ENCODE measurements around the gene CCS. TPM values are rescaled to one million over a fixed set of nuclear protein-coding genes. Genes with fewer than 3 reads are reported as not detected.
"Not testable (repeated sequence)": the region's sequence is repeated elsewhere in the genome, so short reads cannot be mapped to it uniquely, and the experiment has no call there.

Gene CCS, protein sequence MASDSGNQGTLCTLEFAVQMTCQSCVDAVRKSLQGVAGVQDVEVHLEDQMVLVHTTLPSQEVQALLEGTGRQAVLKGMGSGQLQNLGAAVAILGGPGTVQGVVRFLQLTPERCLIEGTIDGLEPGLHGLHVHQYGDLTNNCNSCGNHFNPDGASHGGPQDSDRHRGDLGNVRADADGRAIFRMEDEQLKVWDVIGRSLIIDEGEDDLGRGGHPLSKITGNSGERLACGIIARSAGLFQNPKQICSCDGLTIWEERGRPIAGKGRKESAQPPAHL
- 27.7 TPM for total RNA-seq

DNA sequence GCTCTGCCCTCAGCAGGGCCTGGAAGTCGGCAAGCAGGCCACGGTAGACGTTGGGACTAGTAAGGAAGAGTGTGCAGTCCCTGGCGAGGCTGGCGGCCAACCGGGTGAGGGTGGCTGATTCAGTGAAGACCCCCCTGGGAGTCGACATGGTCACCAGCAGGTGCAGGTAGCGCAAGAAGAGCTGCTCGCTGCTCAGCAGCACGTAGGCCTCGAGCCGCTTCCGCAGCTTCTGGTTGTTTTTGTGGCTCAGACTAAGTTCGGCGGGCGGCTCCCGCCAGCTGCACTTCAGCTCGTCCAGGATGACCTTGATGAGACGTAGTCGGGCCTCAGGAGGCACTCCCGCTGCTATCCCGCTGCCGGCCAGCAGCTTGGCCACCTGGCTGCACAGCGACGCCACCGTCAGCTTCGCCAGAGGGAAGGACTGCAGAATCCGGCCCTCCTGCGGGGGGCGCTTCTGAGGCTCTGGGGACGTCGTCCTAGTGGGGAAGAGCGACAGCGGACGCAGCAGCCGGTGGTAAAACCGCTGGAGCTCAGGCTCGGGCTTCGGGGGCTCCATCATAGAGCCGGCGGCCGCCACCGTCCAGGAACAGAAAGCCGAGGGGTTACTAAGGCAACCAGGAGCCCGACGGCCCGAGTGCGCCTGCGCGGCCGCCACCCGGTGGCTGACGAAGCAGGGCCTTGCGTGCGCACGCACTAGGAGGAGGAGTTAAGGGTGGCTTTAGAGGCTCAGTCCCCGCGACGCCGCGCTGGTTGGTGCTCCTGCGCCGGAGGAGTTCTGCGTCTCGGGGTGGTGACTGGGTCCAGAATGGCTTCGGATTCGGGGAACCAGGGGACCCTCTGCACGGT is at the start of gene CCS, which contains the start of gene CCDC87:
Gene CCS (plus strand): TSS at position 729 of the 846 bp plus-strand sequence. CDS start 77 bp downstream, at position 806.
Gene CCDC87 (minus strand): TSS at position 607 of the 846 bp plus-strand sequence. CDS start 48 bp downstream, at position 559.
- Histone ChIP-seq H3K4me1 (ENCODE audit: control insufficient read depth in 3 of 3, insufficient read depth in 3 of 3, low read length in 3 of 3) (peaks cover 19 to 27% (median 22%) of the 10 kb centered on the region in 3 donors), H3K27me3 (ENCODE audit: control insufficient read depth in 3 of 3, insufficient read depth in 3 of 3, low read length in 3 of 3) (no peaks in the 10 kb centered on the region)

DNA sequence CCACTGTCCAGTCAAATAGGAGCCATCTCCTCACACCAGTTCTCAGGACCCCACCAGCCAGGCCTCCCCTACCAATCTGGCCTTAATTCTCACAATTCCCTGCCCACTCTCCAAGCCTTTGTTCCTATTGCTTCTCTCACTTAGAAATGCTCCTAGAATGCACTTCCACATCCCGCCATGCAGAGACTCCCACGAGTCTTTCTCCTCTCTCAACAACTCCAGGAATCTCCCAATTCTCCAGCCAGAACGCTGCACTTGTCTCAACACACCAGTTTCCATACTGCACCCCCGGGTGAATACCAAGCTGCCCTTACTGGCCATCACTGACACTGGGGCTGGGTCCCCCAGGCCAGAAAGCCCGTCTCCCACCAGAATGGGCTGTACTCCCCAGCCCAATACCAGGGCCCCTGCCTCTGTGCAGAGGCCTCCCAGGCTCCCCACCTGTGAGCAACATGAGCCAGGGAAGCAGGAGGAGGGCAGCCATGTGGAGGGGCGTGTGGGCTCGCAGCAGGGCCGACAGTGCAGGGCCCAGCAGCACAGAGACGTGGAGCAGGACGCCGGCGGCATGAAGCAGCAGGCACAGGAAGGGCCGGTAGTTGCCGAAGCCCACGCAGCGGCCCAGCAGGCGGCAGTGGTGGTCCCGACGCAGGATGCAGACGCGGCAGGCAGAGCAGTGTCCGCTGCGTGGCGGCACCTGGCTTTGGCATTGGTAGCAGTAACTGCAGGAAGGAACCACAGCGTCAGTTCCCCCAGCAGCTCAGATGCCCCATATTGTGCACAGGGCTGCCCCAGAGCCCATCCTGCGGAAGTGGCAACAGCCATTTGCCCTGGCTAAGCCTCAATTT is 49.5 kb upstream of the CCS start:
- H3K27ac ChIP-seq (ENCODE audit: low read depth, low read length), result peak overlapping the region; percentile 26

More for the DNA sequence above, at the start of gene CCS, which contains the start of gene CCDC87:
- H3K27ac ChIP-seq (ENCODE audit: low read depth, low read length), result peak within 1 kb of the TSS; percentile 81
- H3K36me3 ChIP-seq (ENCODE audit: control insufficient read depth in 3 of 3, insufficient read depth in 3 of 3, low read length in 3 of 3), result peaks cover 0 to 2% (median 0%) of the 10 kb centered on the region in 3 donors
- H3K4me3 ChIP-seq (ENCODE audit: low read length in 3 of 3), result peak within 1 kb of the TSS; percentile 86 to 95 (median 88)
- H3K9me3 ChIP-seq (ENCODE audit: control insufficient read depth in 3 of 3, low read length in 3 of 3), result no peaks in the 10 kb centered on the region
- peak within 1 kb of the TSS; percentile 88 to 97 (median 92) for H3K9ac ChIP-seq (ENCODE audit: low read depth in 1 of 3, low read length in 3 of 3)

DNA sequence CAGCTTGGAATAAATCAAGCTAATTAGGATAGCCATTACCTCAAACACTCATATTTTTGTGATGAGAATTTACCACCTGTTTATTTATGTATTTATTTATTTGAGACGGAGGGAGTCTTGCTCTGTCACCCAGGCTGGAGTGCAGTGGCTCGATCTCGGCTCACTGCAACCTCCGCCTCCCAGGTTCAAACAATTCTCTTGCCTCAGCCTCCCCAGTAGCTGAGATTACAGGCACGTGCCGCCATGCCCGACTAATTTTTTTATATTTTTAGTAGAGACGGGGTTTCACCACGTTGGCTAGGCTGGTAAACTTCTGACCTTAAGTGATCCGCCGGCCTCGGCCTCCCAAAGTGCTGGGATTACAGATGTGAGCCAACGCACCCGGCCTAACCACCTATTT is 48.0 kb upstream of the CCS start:
- Histone ChIP-seq H3K36me3 (ENCODE audit: control insufficient read depth in 3 of 3, insufficient read depth in 3 of 3, low read length in 3 of 3) (peaks cover 6 to 18% (median 11%) of the 10 kb centered on the region in 3 donors), H3K4me1 (ENCODE audit: control insufficient read depth in 3 of 3, insufficient read depth in 3 of 3, low read length in 3 of 3) (peaks cover 52 to 77% (median 67%) of the 10 kb centered on the region in 3 donors), H3K4me3 (ENCODE audit: low read length in 3 of 3) (peak overlapping the region in 2 of 3 donors; percentile 73 to 82), H3K9ac (ENCODE audit: low read depth in 1 of 3, low read length in 3 of 3) (peak overlapping the region in 2 of 3 donors; percentile 81 to 90)
- H3K27me3 ChIP-seq (ENCODE audit: control insufficient read depth in 3 of 3, insufficient read depth in 3 of 3, low read length in 3 of 3); H3K9me3 ChIP-seq (ENCODE audit: control insufficient read depth in 3 of 3, low read length in 3 of 3); H3K27ac ChIP-seq (ENCODE audit: low read depth, low read length): not testable (repeated sequence)

More for the DNA sequence above, 49.5 kb upstream of the CCS start:
- Histone ChIP-seq H3K4me1 (ENCODE audit: control insufficient read depth in 3 of 3, insufficient read depth in 3 of 3, low read length in 3 of 3) (peaks cover 49 to 63% (median 61%) of the 10 kb centered on the region in 3 donors), H3K9me3 (ENCODE audit: control insufficient read depth in 3 of 3, low read length in 3 of 3) (no peaks in the 10 kb centered on the region), H3K36me3 (ENCODE audit: control insufficient read depth in 3 of 3, insufficient read depth in 3 of 3, low read length in 3 of 3) (peaks cover 16 to 19% (median 16%) of the 10 kb centered on the region in 3 donors), H3K4me3 (ENCODE audit: low read length in 3 of 3) (peak overlapping the region in 2 of 3 donors; percentile 17 to 54), H3K9ac (ENCODE audit: low read depth in 1 of 3, low read length in 3 of 3) (peak overlapping the region in 2 of 3 donors; percentile 64 to 70), H3K27me3 (ENCODE audit: control insufficient read depth in 3 of 3, insufficient read depth in 3 of 3, low read length in 3 of 3) (no peaks in the 10 kb centered on the region)

DNA sequence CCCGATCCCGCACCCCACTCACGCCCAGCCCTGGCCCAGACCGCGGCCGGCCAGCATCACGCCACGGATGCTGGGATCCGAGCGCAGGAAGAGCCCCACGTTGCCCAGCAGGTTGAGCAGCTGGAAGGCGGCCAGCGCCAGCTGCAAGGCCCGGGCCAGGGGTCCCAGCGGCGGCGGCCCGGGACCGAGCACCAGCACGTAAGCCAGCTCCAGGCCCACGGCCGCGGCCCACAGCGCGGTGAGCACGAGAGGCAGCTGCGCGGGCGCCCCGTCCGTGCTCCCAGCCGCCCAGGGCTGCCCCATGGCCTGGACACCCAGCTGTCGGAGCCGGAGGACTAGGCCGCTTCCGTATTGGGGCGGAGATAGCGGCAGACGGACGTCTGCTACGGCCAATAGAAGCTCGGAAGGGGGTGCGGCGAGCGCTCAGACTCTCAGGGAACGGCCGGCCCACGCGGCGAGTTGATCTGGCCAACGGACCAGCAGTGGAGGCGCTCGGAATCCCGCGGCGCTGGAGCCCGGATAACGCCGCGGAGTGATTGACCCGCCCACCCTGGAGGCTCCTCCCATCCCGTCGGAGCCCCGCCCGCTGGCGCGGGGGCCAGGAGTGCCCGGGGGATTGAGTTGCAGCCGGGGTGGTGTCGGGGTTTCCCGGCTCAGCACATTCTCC is 47.2 kb upstream of the CCS start, which contains the start of gene ZDHHC24:
Gene ZDHHC24 (minus strand): TSS at position 348 of the 667 bp plus-strand sequence. CDS start 45 bp downstream, at position 303.
- Histone ChIP-seq H3K4me3 (ENCODE audit: low read length in 3 of 3) (peak within 1 kb of the TSS; percentile 78 to 82 (median 82)), H3K9me3 (ENCODE audit: control insufficient read depth in 3 of 3, low read length in 3 of 3) (no peaks in the 10 kb centered on the region), H3K36me3 (ENCODE audit: control insufficient read depth in 3 of 3, insufficient read depth in 3 of 3, low read length in 3 of 3) (peaks cover 6 to 24% (median 11%) of the 10 kb centered on the region in 3 donors), H3K27ac (ENCODE audit: low read depth, low read length) (peak within 1 kb of the TSS; percentile 90), H3K9ac (ENCODE audit: low read depth in 1 of 3, low read length in 3 of 3) (peak within 1 kb of the TSS; percentile 81 to 90 (median 90)), H3K4me1 (ENCODE audit: control insufficient read depth in 3 of 3, insufficient read depth in 3 of 3, low read length in 3 of 3) (peaks cover 61 to 86% (median 67%) of the 10 kb centered on the region in 3 donors), H3K27me3 (ENCODE audit: control insufficient read depth in 3 of 3, insufficient read depth in 3 of 3, low read length in 3 of 3) (no peaks in the 10 kb centered on the region)

DNA sequence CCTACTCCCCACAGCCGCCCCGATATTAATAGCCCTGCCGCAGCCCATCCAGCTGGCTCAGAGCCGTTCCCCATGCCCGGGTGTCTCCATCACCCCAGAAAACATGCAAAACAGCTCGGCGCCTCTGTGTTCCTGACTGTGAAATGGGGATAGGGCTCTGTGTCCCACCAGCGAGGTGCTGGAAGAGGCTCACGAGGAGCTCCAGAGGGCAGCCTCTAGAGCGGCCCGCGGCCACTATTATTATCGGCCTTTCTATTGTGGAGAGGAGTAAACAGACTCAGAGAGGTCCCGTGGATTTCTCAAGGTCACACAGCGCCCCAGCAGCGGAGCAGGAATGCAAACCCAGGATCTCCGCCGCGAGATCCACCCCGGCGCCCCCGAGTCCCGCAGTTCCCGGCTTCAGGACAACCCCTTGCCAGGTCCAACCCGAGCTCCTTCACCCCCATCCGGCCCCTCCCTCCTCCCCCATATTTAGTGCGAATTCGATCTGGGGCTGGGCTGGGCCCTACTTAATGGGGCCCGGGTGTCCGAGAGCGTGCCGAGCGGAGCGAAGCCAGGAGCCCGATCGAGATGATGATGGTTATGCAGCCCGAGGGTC is 46.5 kb upstream of the CCS start, which contains the start of gene ACTN3:
Gene ACTN3 (plus strand): TSS at position 536 of the 598 bp plus-strand sequence. CDS start 35 bp downstream, at position 571.
- H3K4me1 ChIP-seq (ENCODE audit: control insufficient read depth in 3 of 3, insufficient read depth in 3 of 3, low read length in 3 of 3), result peaks cover 64 to 90% (median 65%) of the 10 kb centered on the region in 3 donors
- H3K9me3 ChIP-seq (ENCODE audit: control insufficient read depth in 3 of 3, low read length in 3 of 3), result no peaks in the 10 kb centered on the region
- H3K36me3 ChIP-seq (ENCODE audit: control insufficient read depth in 3 of 3, insufficient read depth in 3 of 3, low read length in 3 of 3), result peaks cover 9 to 28% (median 10%) of the 10 kb centered on the region in 3 donors
- H3K27ac ChIP-seq (ENCODE audit: low read depth, low read length), result peak within 1 kb of the TSS; percentile 90
- H3K4me3 ChIP-seq (ENCODE audit: low read length in 3 of 3), result peak within 1 kb of the TSS; percentile 78 to 82 (median 82)
- H3K9ac ChIP-seq (ENCODE audit: low read depth in 1 of 3, low read length in 3 of 3), result peak within 1 kb of the TSS; percentile 81 to 90 (median 90)
- H3K27me3 ChIP-seq (ENCODE audit: control insufficient read depth in 3 of 3, insufficient read depth in 3 of 3, low read length in 3 of 3), result no peaks in the 10 kb centered on the region

DNA sequence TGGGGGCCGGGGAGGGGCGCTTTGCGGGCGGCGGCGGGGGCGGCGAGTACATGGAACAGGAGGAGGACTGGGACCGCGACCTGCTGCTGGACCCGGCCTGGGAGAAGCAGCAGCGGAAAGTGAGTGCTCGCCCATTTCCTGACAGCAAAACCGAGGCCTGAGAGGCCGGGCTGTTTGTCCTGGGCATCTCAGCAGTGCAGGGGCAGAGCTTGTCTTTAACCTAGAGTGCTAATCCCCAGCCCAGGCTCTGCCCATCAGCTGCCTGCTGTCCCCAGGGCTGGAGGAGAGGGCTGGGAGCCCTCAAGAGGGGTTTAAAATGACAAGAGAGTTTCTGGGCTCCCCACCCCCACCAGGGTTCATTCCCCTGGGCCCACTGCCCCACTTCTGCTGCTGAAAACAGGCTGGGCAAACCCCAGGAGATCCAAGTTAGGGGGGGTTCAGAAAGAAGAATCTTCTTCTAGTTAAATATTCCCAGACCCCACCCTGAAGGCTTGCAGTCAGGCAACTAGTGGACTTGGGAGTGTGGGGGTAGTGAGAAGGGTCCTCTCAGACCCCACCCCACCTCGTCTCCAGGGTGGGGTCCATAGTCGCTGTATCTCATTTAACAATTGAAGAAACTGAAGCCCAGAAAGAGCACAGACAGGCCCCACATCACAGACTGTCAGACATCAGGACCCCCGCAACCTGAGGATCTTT is 45.9 kb upstream of the CCS start:
- H3K4me1 ChIP-seq (ENCODE audit: control insufficient read depth in 3 of 3, insufficient read depth in 3 of 3, low read length in 3 of 3), result peaks cover 59 to 89% (median 59%) of the 10 kb centered on the region in 3 donors
- H3K27ac ChIP-seq (ENCODE audit: low read depth, low read length), result peak overlapping the region; percentile 90
- no peaks in the 10 kb centered on the region for H3K27me3 ChIP-seq (ENCODE audit: control insufficient read depth in 3 of 3, insufficient read depth in 3 of 3, low read length in 3 of 3)
- H3K4me3 ChIP-seq (ENCODE audit: low read length in 3 of 3), result peak overlapping the region; percentile 35 to 78 (median 61)
- H3K36me3 ChIP-seq (ENCODE audit: control insufficient read depth in 3 of 3, insufficient read depth in 3 of 3, low read length in 3 of 3), result peaks cover 5 to 23% (median 7%) of the 10 kb centered on the region in 3 donors
- peak overlapping the region; percentile 73 to 90 (median 74) for H3K9ac ChIP-seq (ENCODE audit: low read depth in 1 of 3, low read length in 3 of 3)
- no peaks in the 10 kb centered on the region for H3K9me3 ChIP-seq (ENCODE audit: control insufficient read depth in 3 of 3, low read length in 3 of 3)

DNA sequence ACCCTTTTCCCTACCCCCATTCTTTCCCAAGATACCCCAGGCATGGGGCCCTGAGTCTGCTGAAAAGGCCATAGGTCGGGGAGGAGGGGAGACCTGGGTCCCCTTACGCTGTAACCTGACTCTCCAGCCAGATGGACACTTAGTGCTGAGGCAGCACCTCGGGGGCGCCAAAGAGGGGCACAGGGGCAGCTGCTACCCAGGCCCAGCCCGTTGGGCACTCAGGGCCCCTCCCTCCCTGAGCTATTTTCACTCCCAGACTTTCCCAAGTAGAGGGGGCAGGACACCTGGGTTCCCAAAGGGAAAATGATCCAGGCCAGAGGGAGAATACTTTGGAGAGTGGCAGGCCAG is 45.3 kb upstream of the CCS start:
- Histone ChIP-seq H3K36me3 (ENCODE audit: control insufficient read depth in 3 of 3, insufficient read depth in 3 of 3, low read length in 3 of 3) (peaks cover 2 to 21% (median 7%) of the 10 kb centered on the region in 3 donors), H3K4me1 (ENCODE audit: control insufficient read depth in 3 of 3, insufficient read depth in 3 of 3, low read length in 3 of 3) (peaks cover 53 to 88% (median 54%) of the 10 kb centered on the region in 3 donors), H3K27me3 (ENCODE audit: control insufficient read depth in 3 of 3, insufficient read depth in 3 of 3, low read length in 3 of 3) (no peaks in the 10 kb centered on the region), H3K9me3 (ENCODE audit: control insufficient read depth in 3 of 3, low read length in 3 of 3) (no peaks in the 10 kb centered on the region), H3K27ac (ENCODE audit: low read depth, low read length) (peak overlapping the region; percentile 90), H3K9ac (ENCODE audit: low read depth in 1 of 3, low read length in 3 of 3) (peak overlapping the region; percentile 73 to 90 (median 74)), H3K4me3 (ENCODE audit: low read length in 3 of 3) (peak overlapping the region; percentile 35 to 78 (median 61))

DNA sequence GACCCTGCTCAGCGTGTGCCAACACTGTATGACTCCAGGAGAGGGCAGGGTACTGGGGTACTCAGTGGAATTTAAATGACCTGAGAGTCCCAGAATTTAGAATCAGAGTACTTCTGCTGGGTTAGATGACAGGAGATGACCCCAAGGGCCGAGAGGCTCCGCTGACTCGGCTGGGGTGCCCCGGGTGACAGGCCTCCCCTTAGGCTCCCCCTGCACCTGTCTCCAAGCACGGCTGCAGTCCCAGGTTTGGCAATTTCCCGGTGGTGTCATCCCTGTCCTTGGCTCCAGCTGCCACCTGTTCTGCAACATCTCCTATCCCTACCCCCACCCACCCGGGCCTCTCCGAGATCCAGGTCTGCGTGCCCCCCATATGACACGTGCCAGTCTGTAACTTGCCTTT is 44.9 kb upstream of the CCS start:
- H3K4me1 ChIP-seq (ENCODE audit: control insufficient read depth in 3 of 3, insufficient read depth in 3 of 3, low read length in 3 of 3), result peaks cover 49 to 84% (median 50%) of the 10 kb centered on the region in 3 donors
- H3K9me3 ChIP-seq (ENCODE audit: control insufficient read depth in 3 of 3, low read length in 3 of 3), result no peaks in the 10 kb centered on the region
- H3K27me3 ChIP-seq (ENCODE audit: control insufficient read depth in 3 of 3, insufficient read depth in 3 of 3, low read length in 3 of 3), result no peaks in the 10 kb centered on the region
- H3K9ac ChIP-seq (ENCODE audit: low read depth in 1 of 3, low read length in 3 of 3), result peak overlapping the region; percentile 73 to 90 (median 74)
- peak overlapping the region; percentile 90 for H3K27ac ChIP-seq (ENCODE audit: low read depth, low read length)
- H3K4me3 ChIP-seq (ENCODE audit: low read length in 3 of 3), result peak overlapping the region; percentile 35 to 78 (median 61)
- peaks cover 2 to 18% (median 7%) of the 10 kb centered on the region in 3 donors for H3K36me3 ChIP-seq (ENCODE audit: control insufficient read depth in 3 of 3, insufficient read depth in 3 of 3, low read length in 3 of 3)
